ENCODE data around the gene BCL2L1. TPM values are rescaled to one million over a fixed set of nuclear protein-coding genes. Genes with fewer than 3 reads are reported as not detected.
"Not testable (repeated sequence)": the region's sequence is repeated elsewhere in the genome, so short reads cannot be mapped to it uniquely, and the experiment has no call there.

Gene BCL2L1
- total RNA-seq, 2 donors from 2014 or later: 60.3 to 89.5 TPM

DNA sequence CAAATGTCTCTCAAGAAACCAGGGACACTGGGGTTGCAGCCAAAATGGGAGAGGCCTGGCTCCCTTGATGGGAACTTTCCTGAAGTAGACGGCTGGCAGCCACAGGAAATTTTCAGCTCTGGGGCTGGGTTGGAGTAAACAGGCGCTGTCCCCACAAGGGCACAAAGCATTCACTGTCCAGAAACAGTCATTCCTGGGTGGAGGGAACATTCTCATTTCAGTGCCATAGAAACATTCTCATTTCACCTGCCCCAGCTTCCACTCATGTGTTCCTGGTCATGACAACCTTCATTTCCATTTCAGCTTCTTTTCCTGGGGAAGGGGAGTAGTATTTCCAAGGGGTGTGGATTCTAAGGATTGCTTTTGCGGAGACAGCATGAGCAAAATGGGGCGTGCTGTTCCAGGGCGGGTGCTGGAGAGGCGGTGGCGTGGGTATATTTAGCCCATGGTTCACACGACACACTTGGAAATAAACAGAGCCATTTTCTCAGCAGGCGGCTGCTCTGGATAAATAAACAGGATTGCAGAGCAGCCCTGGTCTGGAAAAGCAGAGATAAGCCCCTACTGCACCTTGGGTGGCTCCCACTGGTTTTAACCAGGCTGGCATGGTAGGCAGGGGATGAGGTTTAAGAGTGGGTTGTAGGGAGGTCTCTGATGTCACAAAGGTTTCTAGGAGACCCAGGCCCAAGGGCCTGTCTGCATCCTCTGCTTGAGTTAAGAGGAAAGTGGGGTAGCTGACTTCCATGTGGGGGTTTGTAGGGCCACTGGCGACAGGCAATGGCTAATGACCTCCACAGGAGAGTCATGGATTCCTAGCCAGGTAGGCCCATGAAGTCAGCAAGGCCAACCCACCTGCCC, 52.1 kb downstream of the BCL2L1 start:
- Histone ChIP-seq H3K4me3 (ENCODE audit: low read length) (no peak overlapping the region), H3K27ac (ENCODE audit: low read depth, low read length) (no peak overlapping the region), H3K27me3 (ENCODE audit: control insufficient read depth, insufficient read depth, low read length, poor library complexity, severe bottlenecking) (no peaks in the 10 kb centered on the region), H3K4me1 (ENCODE audit: control insufficient read depth, insufficient read depth, low read length) (peaks cover 4% of the 10 kb centered on the region), H3K9me3 (ENCODE audit: control insufficient read depth, low read length) (no peaks in the 10 kb centered on the region), H3K9ac (ENCODE audit: extremely low read depth, low read length, poor library complexity, severe bottlenecking) (no peak overlapping the region), H3K36me3 (ENCODE audit: control insufficient read depth, insufficient read depth, low read length) (peaks cover 36% of the 10 kb centered on the region)
- Mint-ChIP-seq H3K9me3 (no peaks in the 10 kb centered on the region), H3K4me1 (peaks cover 40% of the 10 kb centered on the region), H3K27ac (peak overlapping the region; percentile 40), H3K36me3 (ENCODE audit: low read depth) (peaks cover 34% of the 10 kb centered on the region), H3K4me3 (no peak overlapping the region), H3K27me3 (ENCODE audit: insufficient read depth) (no peaks in the 10 kb centered on the region)
- no peak for DNase-seq
- WGBS, 2 experiments (ENCODE audit: insufficient coverage in 1 of 2, insufficient read length in 1 of 2): 90 to 93% methylated on average over 9 to 10 of the region's 10 CpGs
- TF ChIP-seq, protein P1, sequence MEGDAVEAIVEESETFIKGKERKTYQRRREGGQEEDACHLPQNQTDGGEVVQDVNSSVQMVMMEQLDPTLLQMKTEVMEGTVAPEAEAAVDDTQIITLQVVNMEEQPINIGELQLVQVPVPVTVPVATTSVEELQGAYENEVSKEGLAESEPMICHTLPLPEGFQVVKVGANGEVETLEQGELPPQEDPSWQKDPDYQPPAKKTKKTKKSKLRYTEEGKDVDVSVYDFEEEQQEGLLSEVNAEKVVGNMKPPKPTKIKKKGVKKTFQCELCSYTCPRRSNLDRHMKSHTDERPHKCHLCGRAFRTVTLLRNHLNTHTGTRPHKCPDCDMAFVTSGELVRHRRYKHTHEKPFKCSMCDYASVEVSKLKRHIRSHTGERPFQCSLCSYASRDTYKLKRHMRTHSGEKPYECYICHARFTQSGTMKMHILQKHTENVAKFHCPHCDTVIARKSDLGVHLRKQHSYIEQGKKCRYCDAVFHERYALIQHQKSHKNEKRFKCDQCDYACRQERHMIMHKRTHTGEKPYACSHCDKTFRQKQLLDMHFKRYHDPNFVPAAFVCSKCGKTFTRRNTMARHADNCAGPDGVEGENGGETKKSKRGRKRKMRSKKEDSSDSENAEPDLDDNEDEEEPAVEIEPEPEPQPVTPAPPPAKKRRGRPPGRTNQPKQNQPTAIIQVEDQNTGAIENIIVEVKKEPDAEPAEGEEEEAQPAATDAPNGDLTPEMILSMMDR (conservative IDR thresholded peaks at IDR 0.05): no peak

DNA sequence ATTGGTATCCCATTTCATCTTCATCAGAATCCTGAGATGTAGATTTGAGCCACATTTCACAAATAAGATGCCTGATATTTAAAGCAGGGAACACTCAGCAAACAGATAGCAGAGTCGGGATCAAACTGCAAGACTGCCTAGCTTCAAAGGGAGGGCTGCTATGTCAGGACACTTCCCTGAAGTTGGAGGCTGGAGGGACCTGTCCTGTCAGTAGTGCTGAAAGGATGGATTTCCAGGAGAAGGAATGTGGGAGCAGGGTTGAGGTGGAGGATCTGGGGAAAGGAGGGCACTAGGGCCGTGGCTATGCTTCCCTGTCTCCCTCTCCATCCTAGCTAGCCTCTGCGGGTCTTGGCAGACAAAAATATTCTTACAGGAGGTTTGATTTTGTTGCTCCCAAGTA, 52.8 kb downstream of the BCL2L1 start:
- H3K4me3 ChIP-seq (ENCODE audit: low read length): no peak overlapping the region
- Mint-ChIP-seq H3K27me3 (ENCODE audit: insufficient read depth) (no peaks in the 10 kb centered on the region), H3K4me1 (peaks cover 33% of the 10 kb centered on the region), H3K9me3 (no peaks in the 10 kb centered on the region), H3K27ac (no peak overlapping the region), H3K36me3 (ENCODE audit: low read depth) (peaks cover 42% of the 10 kb centered on the region), H3K4me3 (no peak overlapping the region)
- no peak for DNase-seq
- H3K27ac ChIP-seq (ENCODE audit: low read depth, low read length): no peak overlapping the region
- no peaks in the 10 kb centered on the region for H3K4me1 ChIP-seq (ENCODE audit: control insufficient read depth, insufficient read depth, low read length)
- no peaks in the 10 kb centered on the region for H3K9me3 ChIP-seq (ENCODE audit: control insufficient read depth, low read length)
- WGBS, 2 experiments (ENCODE audit: insufficient coverage in 1 of 2, insufficient read length in 1 of 2): 60 to 87% methylated on average over 1 to 3 of the region's 3 CpGs
- no peaks in the 10 kb centered on the region for H3K27me3 ChIP-seq (ENCODE audit: control insufficient read depth, insufficient read depth, low read length, poor library complexity, severe bottlenecking)
- H3K9ac ChIP-seq (ENCODE audit: extremely low read depth, low read length, poor library complexity, severe bottlenecking): no peak overlapping the region
- peaks cover 39% of the 10 kb centered on the region for H3K36me3 ChIP-seq (ENCODE audit: control insufficient read depth, insufficient read depth, low read length)
- TF ChIP-seq, protein P1 (conservative IDR thresholded peaks at IDR 0.05): no peak

DNA sequence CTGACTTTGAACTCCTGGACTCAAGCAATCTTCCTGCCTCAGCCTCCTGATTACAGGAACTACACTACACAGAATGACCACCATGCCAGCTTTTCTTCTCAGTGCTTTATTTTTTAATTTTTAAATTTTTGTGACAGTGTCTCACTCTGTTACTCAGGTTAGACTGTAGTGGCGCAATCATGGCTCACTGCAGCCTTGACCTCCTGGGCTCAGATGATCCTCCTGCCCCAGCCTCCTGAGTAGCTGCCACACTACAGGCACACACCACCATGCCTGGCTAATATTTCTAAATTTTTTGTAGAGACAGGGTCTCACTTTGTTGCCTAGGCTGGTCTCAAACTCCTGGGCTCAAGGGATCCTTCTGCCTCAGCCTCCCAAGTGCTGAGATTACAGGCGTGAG, 53.7 kb downstream of the BCL2L1 start:
- not testable (repeated sequence) for H3K4me3 ChIP-seq (ENCODE audit: low read length); H3K9me3 Mint-ChIP-seq; H3K9ac ChIP-seq (ENCODE audit: extremely low read depth, low read length, poor library complexity, severe bottlenecking); H3K27me3 ChIP-seq (ENCODE audit: control insufficient read depth, insufficient read depth, low read length, poor library complexity, severe bottlenecking); H3K4me3 Mint-ChIP-seq; H3K27me3 Mint-ChIP-seq (ENCODE audit: insufficient read depth); H3K27ac ChIP-seq (ENCODE audit: low read depth, low read length); H3K4me1 ChIP-seq (ENCODE audit: control insufficient read depth, insufficient read depth, low read length); H3K9me3 ChIP-seq (ENCODE audit: control insufficient read depth, low read length); DNase-seq; H3K27ac Mint-ChIP-seq
- H3K36me3 Mint-ChIP-seq (ENCODE audit: low read depth): peaks cover 45% of the 10 kb centered on the region
- peaks cover 39% of the 10 kb centered on the region for H3K4me1 Mint-ChIP-seq
- peaks cover 37% of the 10 kb centered on the region for H3K36me3 ChIP-seq (ENCODE audit: control insufficient read depth, insufficient read depth, low read length)
- 89 to 98% methylated on average over 1 to 2 of the region's 2 CpGs for WGBS, 2 experiments (ENCODE audit: insufficient coverage in 1 of 2, insufficient read length in 1 of 2)

Measured in endodermal cell (in vitro differentiated cells).